Gastrocnemius medialis (tissue), 4 donors: ENCODE results near the gene LY9.

ENCODE experiments used
- POLR2A ChIP-seq, 2 donors: fragments of 450-650 bp; IDR thresholded peaks; one replicate each; pipeline ENCODE4 v1.6.1; 2017; ENCODE audit warnings: antibody characterized with exemption in 2 of 2, mild to moderate bottlenecking in 2 of 2, moderate library complexity in 2 of 2
- TF ChIP-seq, protein P1 (sequence below), 5 experiments: fragments of 450-650 bp in 3 of 5; fragments of 200-600 bp in 2 of 5; sonication (generic) in 2 of 5; IDR thresholded peaks in 4 of 5; conservative IDR thresholded peaks in 1 of 5; 1 replicate in 4 of 5; 2 replicates in 1 of 5; pipeline ENCODE4 v1.5.1; 2016 to 2019; ENCODE audit warnings: antibody characterized with exemption in 5 of 5, mild to moderate bottlenecking in 3 of 5, moderate library complexity in 3 of 5

DNA sequence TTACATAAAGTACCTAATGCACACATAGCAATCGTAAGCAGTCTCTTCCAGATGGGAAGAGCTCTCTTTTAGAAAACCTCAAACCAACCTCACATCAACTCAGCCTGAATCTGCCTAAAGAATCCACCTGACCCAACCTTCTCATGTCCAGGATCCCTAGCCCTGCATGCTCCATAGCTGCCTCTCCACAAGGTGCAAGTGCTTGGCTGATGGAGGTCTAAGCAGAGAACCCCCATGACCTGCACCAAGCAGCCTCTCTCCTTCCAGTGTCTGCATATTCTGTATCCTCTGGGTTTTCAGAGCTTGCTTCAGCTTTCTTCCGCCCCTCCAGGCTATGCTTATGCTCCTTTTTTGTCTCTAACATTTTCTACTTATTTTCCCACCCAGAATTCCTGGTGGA lies 2.5 kb downstream of the LY9 start:
- TF ChIP-seq, protein P1, sequence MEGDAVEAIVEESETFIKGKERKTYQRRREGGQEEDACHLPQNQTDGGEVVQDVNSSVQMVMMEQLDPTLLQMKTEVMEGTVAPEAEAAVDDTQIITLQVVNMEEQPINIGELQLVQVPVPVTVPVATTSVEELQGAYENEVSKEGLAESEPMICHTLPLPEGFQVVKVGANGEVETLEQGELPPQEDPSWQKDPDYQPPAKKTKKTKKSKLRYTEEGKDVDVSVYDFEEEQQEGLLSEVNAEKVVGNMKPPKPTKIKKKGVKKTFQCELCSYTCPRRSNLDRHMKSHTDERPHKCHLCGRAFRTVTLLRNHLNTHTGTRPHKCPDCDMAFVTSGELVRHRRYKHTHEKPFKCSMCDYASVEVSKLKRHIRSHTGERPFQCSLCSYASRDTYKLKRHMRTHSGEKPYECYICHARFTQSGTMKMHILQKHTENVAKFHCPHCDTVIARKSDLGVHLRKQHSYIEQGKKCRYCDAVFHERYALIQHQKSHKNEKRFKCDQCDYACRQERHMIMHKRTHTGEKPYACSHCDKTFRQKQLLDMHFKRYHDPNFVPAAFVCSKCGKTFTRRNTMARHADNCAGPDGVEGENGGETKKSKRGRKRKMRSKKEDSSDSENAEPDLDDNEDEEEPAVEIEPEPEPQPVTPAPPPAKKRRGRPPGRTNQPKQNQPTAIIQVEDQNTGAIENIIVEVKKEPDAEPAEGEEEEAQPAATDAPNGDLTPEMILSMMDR (IDR thresholded peaks at IDR 0.05 in 4 of 5, conservative IDR thresholded peaks at IDR 0.05 in 1 of 5), result no peak
- TF ChIP-seq POLR2A (IDR thresholded peaks at IDR 0.05), result no peak
